CD4-positive, alpha-beta memory T cell (primary cell): ENCODE measurements around the gene RNF207. TPM values are rescaled to one million over a fixed set of nuclear protein-coding genes. Genes with fewer than 3 reads are reported as not detected.

Experiments
- CTCF ChIA-PET: fragments of 350-600 bp; sonication (Branson Sonifier 250); formaldehyde crosslinking; loops from one replicate; lab custom pipeline; 2021; ENCODE audit warnings: inconsistent platforms; ENCODE audit not compliant: partially characterized antibody; lab: Charles Lee
- POLR2A ChIA-PET: fragments of 350-600 bp; sonication (Branson Sonifier 250); formaldehyde crosslinking; loops from one replicate; lab custom pipeline; 2021; ENCODE audit not compliant: partially characterized antibody; lab: Charles Lee
- DNase-seq, 5 donors: peaks; one replicate each; pipeline versions ENCODE4 v3.0.0 to v3.0.0-alpha.2; 2020 to 2022; ENCODE audit warnings: mixed read lengths in 1 of 5
- H3K27ac ChIP-seq: one replicate; pipeline ENCODE4 v1.7.0; 2013; ENCODE audit warnings: low read depth, low read length
- H3K27me3 ChIP-seq: 2 replicates; pipeline ENCODE4 v1.7.0; 2013; ENCODE audit warnings: mild to moderate bottlenecking, low read length, moderate library complexity; ENCODE audit not compliant: insufficient read depth
- H3K36me3 ChIP-seq: 2 replicates; pipeline ENCODE4 v1.7.0; 2013; ENCODE audit warnings: mild to moderate bottlenecking, low read length, moderate library complexity; ENCODE audit not compliant: insufficient read depth
- H3K4me1 ChIP-seq: 2 replicates; pipeline ENCODE4 v1.7.0; 2013; ENCODE audit warnings: mild to moderate bottlenecking, low read length, moderate library complexity; ENCODE audit not compliant: insufficient read depth
- H3K4me3 ChIP-seq, 2 donors: one replicate each; pipeline ENCODE4 v1.7.0; 2013; ENCODE audit warnings: low read length in 2 of 2, mild to moderate bottlenecking in 1 of 2
- H3K9me3 ChIP-seq, 2 donors: one replicate each; pipeline ENCODE4 v1.7.0; 2013; ENCODE audit warnings: low read length in 2 of 2, control low read depth in 1 of 2; ENCODE audit not compliant: control insufficient read depth in 1 of 2
- H3K27ac Mint-ChIP-seq, 7 donors: one replicate each; pipeline ENCODE4 v1.8.0; 2020 to 2021; ENCODE audit warnings: mixed read lengths in 7 of 7, mild to moderate bottlenecking in 6 of 7, inconsistent platforms in 3 of 7, moderate library complexity in 3 of 7
- H3K27me3 Mint-ChIP-seq, 2 donors: one replicate each; pipeline ENCODE4 v1.8.0; 2020 to 2021; ENCODE audit warnings: mixed read lengths in 2 of 2
- H3K36me3 Mint-ChIP-seq, 2 donors: one replicate each; pipeline ENCODE4 v1.8.0; 2020 to 2021; ENCODE audit warnings: mixed read lengths in 2 of 2, inconsistent platforms in 1 of 2, mild to moderate bottlenecking in 1 of 2
- H3K4me1 Mint-ChIP-seq, 4 donors: one replicate each; pipeline ENCODE4 v1.8.0; 2020 to 2021; ENCODE audit warnings: mixed read lengths in 4 of 4, mild to moderate bottlenecking in 1 of 4
- H3K4me3 Mint-ChIP-seq, 8 donors: one replicate each; pipeline ENCODE4 v1.8.0; 2020 to 2021; ENCODE audit warnings: mixed read lengths in 8 of 8, mild to moderate bottlenecking in 7 of 8, moderate library complexity in 6 of 8, inconsistent platforms in 3 of 8
- H3K9me3 Mint-ChIP-seq, 8 donors: one replicate each; pipeline ENCODE4 v1.8.0; 2020 to 2021; ENCODE audit warnings: mixed read lengths in 8 of 8, mild to moderate bottlenecking in 5 of 8, inconsistent platforms in 3 of 8, moderate library complexity in 1 of 8
- intact Hi-C: fragments of 100-400 bp; cut with micrococcal nuclease; formaldehyde crosslinking; loops from one replicate; pipeline ENCODE4 v1.15.1; 2023
- polyA plus RNA-seq, 2 donors: library from polyadenylated mRNA; unstranded; fragments of 300-500 nt; fragmentation: Illumina TruSeq; gene quantifications; one replicate each; pipeline ENCODE4 v1.2.3, GENCODE V29; 2021
- total RNA-seq, 2 experiments: library from RNA; stranded (reverse); gene quantifications; one replicate each; pipeline ENCODE4 v1.2.3, GENCODE V29; 2021

Gene RNF207
- total and polyA plus RNA-seq, 4 experiments from 2014 or later = 1.7 to 9.4 (median 5.3) TPM

GRCh38 chr1:6174621-6175410 is 31.1 kb upstream of the RNF207 start:
- Histone ChIP-seq H3K36me3 (no peaks in the 10 kb centered on the region), H3K27me3 (peaks cover 3% of the 10 kb centered on the region), H3K27ac (no peak overlapping the region), H3K4me3 (no peak overlapping the region), H3K9me3 (no peaks in the 10 kb centered on the region), H3K4me1 (peaks cover 8% of the 10 kb centered on the region)
- peaks cover 18 to 28% of the 10 kb centered on the region in 2 donors for H3K27me3 Mint-ChIP-seq
- no peaks in the 10 kb centered on the region for H3K9me3 Mint-ChIP-seq
- DNase-seq = no peak
- peaks cover 2 to 14% (median 6%) of the 10 kb centered on the region in 4 donors for H3K4me1 Mint-ChIP-seq
- intact Hi-C loops = no loop called here
- peaks cover 0 to 3% of the 10 kb centered on the region in 2 donors for H3K36me3 Mint-ChIP-seq
- CTCF ChIA-PET = no interaction called here
- H3K27ac Mint-ChIP-seq = no peak overlapping the region
- no peak overlapping the region for H3K4me3 Mint-ChIP-seq
- POLR2A ChIA-PET = no interaction called here

GRCh38 chr1:6175411-6175828 is 30.5 kb upstream of the RNF207 start:
- Mint-ChIP-seq H3K4me1 (peaks cover 2 to 14% (median 6%) of the 10 kb centered on the region in 4 donors), H3K27me3 (peaks cover 18 to 28% of the 10 kb centered on the region in 2 donors), H3K9me3 (no peaks in the 10 kb centered on the region), H3K36me3 (peaks cover 0 to 3% of the 10 kb centered on the region in 2 donors), H3K27ac (no peak overlapping the region), H3K4me3 (no peak overlapping the region)
- peaks cover 8% of the 10 kb centered on the region for H3K4me1 ChIP-seq
- no peak overlapping the region for H3K4me3 ChIP-seq
- H3K27ac ChIP-seq = no peak overlapping the region
- ChIA-PET CTCF (no interaction called here), POLR2A (no interaction called here)
- DNase-seq = no peak
- no peaks in the 10 kb centered on the region for H3K36me3 ChIP-seq
- intact Hi-C loops = no loop called here
- no peaks in the 10 kb centered on the region for H3K9me3 ChIP-seq
- H3K27me3 ChIP-seq = peaks cover 3% of the 10 kb centered on the region

DNA sequence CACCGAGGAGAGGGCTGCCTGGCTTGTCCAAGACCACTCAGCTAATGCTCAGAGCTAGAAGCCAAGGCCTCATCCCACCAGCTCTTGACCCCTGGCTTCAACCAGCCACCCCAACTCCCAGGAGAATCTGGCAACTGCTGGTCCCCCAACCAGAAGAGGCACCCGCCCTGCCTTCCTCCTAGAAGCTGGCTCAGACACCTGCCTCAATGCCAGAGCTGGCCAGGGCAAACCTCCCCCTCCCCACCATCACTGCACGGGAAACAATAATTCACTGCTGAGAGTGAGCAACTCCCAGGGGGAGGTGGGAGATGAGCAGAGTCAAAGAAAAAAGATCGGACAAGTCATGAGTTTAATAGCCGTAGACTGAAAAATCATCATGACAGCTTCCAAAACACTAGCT is 29.1 kb upstream of the RNF207 start:
- intact Hi-C loops = no loop called here
- POLR2A ChIA-PET = no interaction called here
- no peak overlapping the region for H3K4me3 Mint-ChIP-seq
- CTCF ChIA-PET = interaction anchor here (0.9 kb wide), 1 partner anchor 70 kb away, joined by 3 read pairs; no protein-coding TSS in a partner anchor
- Histone ChIP-seq H3K27ac (no peak overlapping the region), H3K27me3 (peaks cover 3% of the 10 kb centered on the region), H3K9me3 (no peaks in the 10 kb centered on the region), H3K4me1 (peaks cover 17% of the 10 kb centered on the region), H3K4me3 (no peak overlapping the region), H3K36me3 (no peaks in the 10 kb centered on the region)
- H3K36me3 Mint-ChIP-seq = peaks cover 0 to 3% of the 10 kb centered on the region in 2 donors
- H3K27ac Mint-ChIP-seq = no peak overlapping the region
- DNase-seq = no peak
- H3K9me3 Mint-ChIP-seq = no peaks in the 10 kb centered on the region
- H3K27me3 Mint-ChIP-seq = peaks cover 25 to 33% of the 10 kb centered on the region in 2 donors
- H3K4me1 Mint-ChIP-seq = peaks cover 6 to 27% (median 16%) of the 10 kb centered on the region in 4 donors

DNA sequence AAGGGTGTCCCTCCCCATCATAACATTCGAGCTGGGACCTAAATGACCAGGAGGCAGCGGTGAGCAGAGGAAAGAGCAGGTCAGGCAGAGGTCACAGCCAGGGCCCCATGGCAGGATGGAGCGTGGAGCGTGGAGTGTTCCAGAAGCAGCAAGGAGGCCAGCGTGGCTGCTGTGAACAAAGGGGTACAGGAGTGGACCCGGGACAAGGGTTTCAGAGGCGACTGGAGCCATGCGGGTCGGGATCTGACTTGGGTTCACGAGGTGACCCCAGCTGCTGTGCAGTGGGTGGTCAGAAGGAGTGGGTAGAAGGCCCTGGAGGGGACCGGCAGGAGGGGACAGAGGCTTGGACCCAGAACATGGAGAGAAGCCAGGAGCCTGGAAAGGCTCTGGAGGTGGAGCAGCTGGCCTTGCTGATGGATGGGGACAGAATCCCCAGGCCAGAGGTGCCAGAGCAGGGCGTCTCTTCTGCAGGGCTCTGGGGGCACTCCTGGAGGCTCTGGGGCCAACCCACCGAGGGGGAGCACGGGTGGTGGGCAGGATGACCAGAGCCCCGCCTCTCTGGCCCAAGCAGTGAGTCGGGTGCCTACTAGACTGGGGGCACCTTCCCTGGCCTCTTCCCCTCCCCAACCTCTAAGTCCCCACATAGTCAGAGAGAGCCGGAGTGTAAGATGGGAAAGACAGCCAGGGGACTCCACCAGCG is 28.1 kb upstream of the RNF207 start:
- Mint-ChIP-seq H3K36me3 (peaks cover 0 to 4% of the 10 kb centered on the region in 2 donors), H3K4me1 (peaks cover 6 to 31% (median 18%) of the 10 kb centered on the region in 4 donors), H3K27ac (peak overlapping the region in 1 of 7 donors; percentile 16), H3K9me3 (no peaks in the 10 kb centered on the region), H3K27me3 (peaks cover 26 to 34% of the 10 kb centered on the region in 2 donors), H3K4me3 (peak overlapping the region in 3 of 8 donors; percentile 3 to 55 (median 51))
- ChIA-PET POLR2A (no interaction called here), CTCF (interaction anchor here (0.8 kb wide), 1 partner anchor 8 kb away, joined by 4 read pairs; no protein-coding TSS in a partner anchor)
- DNase-seq = no peak
- Histone ChIP-seq H3K9me3 (no peaks in the 10 kb centered on the region), H3K27ac (no peak overlapping the region), H3K36me3 (no peaks in the 10 kb centered on the region), H3K4me1 (peaks cover 17% of the 10 kb centered on the region), H3K27me3 (peaks cover 3% of the 10 kb centered on the region), H3K4me3 (no peak overlapping the region)
- intact Hi-C loops = no loop called here

- Histone ChIP-seq H3K27me3 (peaks cover 3% of the 10 kb centered on the region), H3K36me3 (no peaks in the 10 kb centered on the region), H3K9me3 (no peaks in the 10 kb centered on the region), H3K4me3 (no peak overlapping the region), H3K27ac (no peak overlapping the region), H3K4me1 (peaks cover 17% of the 10 kb centered on the region)
- POLR2A ChIA-PET = no interaction called here
- peaks cover 27 to 35% of the 10 kb centered on the region in 2 donors for H3K27me3 Mint-ChIP-seq
- CTCF ChIA-PET = no interaction called here
- peaks cover 8 to 37% (median 23%) of the 10 kb centered on the region in 4 donors for H3K4me1 Mint-ChIP-seq
- peaks cover 0 to 6% of the 10 kb centered on the region in 2 donors for H3K36me3 Mint-ChIP-seq
- H3K9me3 Mint-ChIP-seq = no peaks in the 10 kb centered on the region
- peak overlapping the region in 1 of 7 donors; percentile 25 for H3K27ac Mint-ChIP-seq
- peak overlapping the region in 7 of 8 donors; percentile 54 to 83 (median 69) for H3K4me3 Mint-ChIP-seq
- no peak for DNase-seq
- intact Hi-C loops = no loop called here
These were observed 27.0 kb upstream of the RNF207 start for GRCh38 chr1:6178751-6179563.

- Histone ChIP-seq H3K4me1 (peaks cover 17% of the 10 kb centered on the region), H3K9me3 (no peaks in the 10 kb centered on the region), H3K36me3 (no peaks in the 10 kb centered on the region), H3K27ac (no peak overlapping the region), H3K27me3 (peaks cover 3% of the 10 kb centered on the region), H3K4me3 (no peak overlapping the region)
- Mint-ChIP-seq H3K36me3 (peaks cover 6% of the 10 kb centered on the region in 2 donors), H3K4me1 (peaks cover 9 to 42% (median 29%) of the 10 kb centered on the region in 4 donors), H3K9me3 (no peaks in the 10 kb centered on the region), H3K27ac (no peak overlapping the region), H3K4me3 (no peak overlapping the region), H3K27me3 (peaks cover 27 to 35% of the 10 kb centered on the region in 2 donors)
- no peak for DNase-seq
- ChIA-PET CTCF (no interaction called here), POLR2A (no interaction called here)
- intact Hi-C loops = no loop called here
These were observed 26.2 kb upstream of the RNF207 start for GRCh38 chr1:6179564-6180175.
